Glomerular visceral epithelial cell (primary cell): ENCODE results near the gene ZGPAT.

Experiments used
- DNase-seq: peaks from one replicate; pipeline ENCODE4 v3.0.0-alpha.2; 2016; ENCODE audit errors: extremely low spot score

The ZGPAT gene

GRCh38 chr20:63692436-63693082, 15.3 kb upstream of the ZGPAT start:
- peak; percentile 29 for DNase-seq

DNA sequence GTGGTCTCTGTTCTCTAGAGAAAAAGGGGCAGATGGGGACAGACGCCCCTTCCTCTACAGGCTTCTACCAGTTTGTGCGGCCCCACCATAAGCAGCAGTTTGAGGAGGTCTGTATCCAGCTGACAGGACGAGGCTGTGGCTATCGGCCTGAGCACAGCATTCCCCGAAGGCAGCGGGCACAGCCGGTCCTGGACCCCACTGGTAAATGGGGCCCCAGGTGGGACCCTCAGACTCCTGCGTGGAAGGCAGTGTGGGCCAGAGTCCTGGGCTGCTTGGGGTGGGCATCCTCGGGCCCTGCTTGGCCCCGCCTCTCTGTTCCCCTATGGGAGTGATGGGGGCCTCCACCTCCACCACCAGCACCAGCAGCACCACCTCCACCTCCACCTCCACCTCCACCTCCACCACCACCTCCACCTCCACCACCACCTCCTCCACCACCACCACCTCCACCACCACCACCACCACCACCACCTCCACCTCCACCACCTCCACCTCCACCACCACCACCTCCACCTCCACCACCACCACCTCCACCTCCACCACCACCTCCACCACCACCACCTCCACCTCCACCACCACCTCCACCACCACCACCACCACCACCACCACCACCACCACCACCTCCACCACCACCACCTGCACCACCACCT, 14.6 kb upstream of the ZGPAT start:
- DNase-seq = no peak

DNA sequence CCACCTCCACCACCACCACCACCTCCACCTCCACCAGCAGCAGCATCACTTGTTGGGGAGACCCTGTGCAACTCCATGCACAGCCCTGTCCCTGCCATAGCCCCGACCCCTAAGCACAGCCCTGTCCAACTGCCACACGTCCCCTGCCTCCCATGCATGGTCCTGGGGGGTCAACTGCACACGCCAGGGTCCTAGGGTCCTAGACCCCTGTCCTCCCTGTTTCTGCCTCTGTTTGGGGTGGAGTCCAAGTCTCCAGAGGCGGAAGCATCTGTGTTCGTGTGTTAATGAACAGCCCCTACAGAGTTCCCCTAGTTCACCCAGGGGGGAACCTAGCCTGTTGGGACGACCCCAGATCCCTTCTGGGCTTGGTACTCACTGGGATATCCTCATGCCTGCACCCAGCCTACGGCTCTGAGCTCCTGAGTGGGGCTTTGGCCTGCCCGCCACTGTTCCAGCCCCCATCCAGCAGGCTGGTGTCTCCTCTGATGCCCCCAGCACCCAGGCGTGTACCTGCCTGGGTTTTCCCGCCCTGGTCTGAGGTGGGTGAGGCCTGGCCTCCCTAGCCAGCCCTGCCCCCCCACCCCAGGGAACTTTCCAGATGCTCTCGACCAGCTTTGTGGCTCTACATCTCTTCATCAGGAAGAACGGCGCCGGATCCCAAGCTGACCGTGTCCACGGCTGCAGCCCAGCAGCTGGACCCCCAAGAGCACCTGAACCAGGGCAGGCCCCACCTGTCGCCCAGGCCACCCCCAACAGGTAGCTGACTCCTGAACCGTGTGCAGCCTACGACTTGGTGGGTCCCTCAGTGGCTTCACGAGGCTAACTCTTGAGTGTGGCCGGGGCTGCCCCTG, 13.9 kb upstream of the ZGPAT start:
- no peak for DNase-seq

- no peak for DNase-seq
Observed at GRCh38 chr20:63694584-63695423, 13.0 kb upstream of the ZGPAT start.

DNA sequence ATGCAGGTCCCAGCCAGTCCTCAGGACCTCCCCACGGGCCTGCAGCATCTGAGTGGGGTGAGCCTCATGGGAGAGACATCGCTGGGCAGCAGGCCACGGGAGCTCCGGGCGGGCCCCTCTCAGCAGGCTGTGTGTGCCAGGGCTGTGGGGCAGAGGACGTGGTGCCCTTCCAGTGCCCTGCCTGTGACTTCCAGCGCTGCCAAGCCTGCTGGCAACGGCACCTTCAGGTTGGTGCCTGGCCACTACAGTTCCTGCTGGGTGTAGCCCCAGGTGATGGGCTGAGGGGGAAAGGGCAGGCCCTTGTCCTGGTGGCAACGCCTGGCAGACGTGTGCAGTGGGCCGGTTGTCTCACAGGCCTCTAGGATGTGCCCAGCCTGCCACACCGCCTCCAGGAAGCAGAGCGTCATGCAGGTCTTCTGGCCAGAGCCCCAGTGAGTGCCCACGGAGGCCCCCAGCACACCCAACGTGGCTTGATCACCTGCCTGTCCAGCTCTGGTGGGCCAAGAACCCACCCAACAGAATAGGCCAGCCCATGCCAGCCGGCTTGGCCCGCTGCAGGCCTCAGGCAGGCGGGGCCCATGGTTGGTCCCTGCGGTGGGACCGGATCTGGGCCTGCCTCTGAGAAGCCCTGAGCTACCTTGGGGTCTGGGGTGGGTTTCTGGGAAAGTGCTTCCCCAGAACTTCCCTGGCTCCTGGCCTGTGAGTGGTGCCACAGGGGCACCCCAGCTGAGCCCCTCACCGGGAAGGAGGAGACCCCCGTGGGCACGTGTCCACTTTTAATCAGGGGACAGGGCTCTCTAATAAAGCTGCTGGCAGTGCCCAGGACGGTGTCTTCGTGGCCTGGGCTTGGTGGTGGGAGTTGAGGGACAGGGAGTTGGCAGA, 12.2 kb upstream of the ZGPAT start:
- no peak for DNase-seq

GRCh38 chr20:63696306-63696627, 11.6 kb upstream of the ZGPAT start:
- DNase-seq = peak; percentile 63

- no peak for DNase-seq
Observed at GRCh38 chr20:63696628-63697356, 11.0 kb upstream of the ZGPAT start, which contains the start of gene TNFRSF6B. TNFRSF6B (plus strand) TSS chr20:63696652; CDS start chr20:63696768, 116 bp downstream.

DNA sequence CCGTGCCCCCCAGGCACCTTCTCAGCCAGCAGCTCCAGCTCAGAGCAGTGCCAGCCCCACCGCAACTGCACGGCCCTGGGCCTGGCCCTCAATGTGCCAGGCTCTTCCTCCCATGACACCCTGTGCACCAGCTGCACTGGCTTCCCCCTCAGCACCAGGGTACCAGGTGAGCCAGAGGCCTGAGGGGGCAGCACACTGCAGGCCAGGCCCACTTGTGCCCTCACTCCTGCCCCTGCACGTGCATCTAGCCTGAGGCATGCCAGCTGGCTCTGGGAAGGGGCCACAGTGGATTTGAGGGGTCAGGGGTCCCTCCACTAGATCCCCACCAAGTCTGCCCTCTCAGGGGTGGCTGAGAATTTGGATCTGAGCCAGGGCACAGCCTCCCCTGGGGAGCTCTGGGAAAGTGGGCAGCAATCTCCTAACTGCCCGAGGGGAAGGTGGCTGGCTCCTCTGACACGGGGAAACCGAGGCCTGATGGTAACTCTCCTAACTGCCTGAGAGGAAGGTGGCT, 10.4 kb upstream of the ZGPAT start:
- DNase-seq = peak; percentile 51

- DNase-seq = peak; percentile 55
Observed at GRCh38 chr20:63697868-63698545, 9.8 kb upstream of the ZGPAT start.

- peak; percentile 97 for DNase-seq
Observed at GRCh38 chr20:63698739-63699465, 8.9 kb upstream of the ZGPAT start.

GRCh38 chr20:63699466-63700198, 8.2 kb upstream of the ZGPAT start:
- DNase-seq = no peak

- no peak for DNase-seq
Observed at GRCh38 chr20:63700199-63701050, 7.4 kb upstream of the ZGPAT start.

DNA sequence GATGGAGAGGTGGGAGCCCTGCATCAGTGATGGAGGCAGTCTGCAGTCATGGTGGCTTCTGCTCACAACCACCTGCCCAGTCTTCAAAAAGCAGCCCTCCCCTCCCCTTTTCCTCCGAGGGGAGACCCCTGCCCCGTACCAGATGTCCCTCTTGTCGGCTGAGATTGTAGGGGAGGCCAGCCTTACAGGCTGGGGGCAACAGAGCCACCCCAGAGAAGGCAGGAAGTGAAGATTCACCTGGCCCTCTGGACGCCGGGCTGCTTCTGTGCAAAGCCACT, 6.8 kb upstream of the ZGPAT start:
- DNase-seq = no peak

DNA sequence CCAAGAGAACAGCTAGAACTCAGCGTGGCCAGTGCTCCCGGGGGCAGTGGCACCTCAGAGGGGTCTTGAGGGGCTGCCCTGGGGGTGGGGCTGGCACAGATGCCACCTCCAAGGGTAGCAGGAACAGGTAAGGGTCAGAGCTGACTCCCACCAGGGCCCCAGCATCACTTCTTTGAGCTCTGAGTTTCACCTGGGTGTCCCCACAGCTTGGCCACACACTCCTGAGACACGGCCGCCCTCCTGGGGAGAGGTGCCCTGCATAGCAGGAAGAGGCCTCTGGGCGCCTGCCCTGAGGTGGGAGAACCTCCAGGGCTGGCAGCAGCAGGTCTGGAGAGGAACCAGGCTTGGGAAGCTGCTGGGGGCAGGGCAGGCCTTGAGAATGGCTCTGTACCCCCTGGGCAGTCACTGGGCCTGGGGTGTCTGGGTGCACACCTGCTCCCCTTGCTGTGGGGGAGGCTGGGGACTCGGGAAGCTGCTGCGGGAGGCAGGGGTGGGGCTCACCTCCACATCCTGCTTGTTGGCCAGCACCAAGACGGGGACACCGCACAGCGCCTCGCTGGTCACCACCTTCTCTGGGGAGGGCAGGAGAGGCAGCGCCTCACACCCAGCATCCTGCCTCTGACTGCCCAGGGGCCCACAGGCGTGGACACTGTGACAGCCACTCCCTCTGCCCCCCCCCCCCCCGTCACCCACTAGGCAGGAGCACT, 6.4 kb upstream of the ZGPAT start:
- peak; percentile 18 for DNase-seq

DNA sequence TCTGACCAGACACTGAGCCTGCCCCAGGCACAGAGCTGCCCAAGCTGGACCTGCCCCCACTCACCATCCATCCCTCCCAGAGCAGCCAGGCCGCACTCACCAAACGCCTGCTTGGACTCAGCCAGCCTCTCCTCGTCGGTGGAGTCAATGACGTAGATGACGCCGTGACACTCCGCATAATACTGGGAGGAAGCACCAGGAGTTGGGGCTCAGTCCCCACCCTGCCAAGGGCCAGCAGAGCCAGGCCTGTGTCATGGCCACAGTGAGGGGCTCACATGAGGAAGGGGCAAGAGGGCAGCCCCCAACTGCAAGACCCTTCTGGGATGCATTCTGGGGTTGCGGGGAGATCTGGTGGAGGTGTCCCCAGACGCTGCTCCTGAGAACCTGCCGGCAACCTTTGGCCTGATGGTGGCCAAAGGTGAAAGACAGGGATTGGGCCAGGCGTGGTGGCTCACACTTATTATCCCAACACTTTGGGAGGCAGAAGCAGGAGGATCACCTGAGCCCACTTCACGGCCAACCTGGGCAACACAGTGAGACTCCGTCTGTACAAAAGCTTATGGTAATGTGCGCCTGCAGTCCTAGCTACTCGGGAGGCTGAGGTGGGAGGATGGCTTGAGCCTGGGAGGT, 5.7 kb upstream of the ZGPAT start:
- peak; percentile 1 for DNase-seq
